K562 (cell line): ENCODE data around the gene MYRIP. TPM values are rescaled to one million over a fixed set of nuclear protein-coding genes. Genes with fewer than 3 reads are reported as not detected.

Source experiments
- ARHGAP35 ChIP-seq: fragments of 450-650 bp; IDR thresholded peaks from 2 replicates; pipeline ENCODE4 v1.6.1; 2018; ENCODE audit not compliant: partially characterized antibody
- KLF16 ChIP-seq: IDR thresholded peaks from 2 replicates; pipeline ENCODE4 v1.6.1; 2016; ENCODE audit warnings: antibody characterized with exemption
- MTA2 ChIP-seq: fragments of 450-650 bp; IDR thresholded peaks from 2 replicates; pipeline ENCODE4 v1.6.1; 2016; ENCODE audit warnings: low read depth
- NCOA6 ChIP-seq: fragments of 450-650 bp; IDR thresholded peaks from 2 replicates; pipeline ENCODE4 v1.6.1; 2017; ENCODE audit warnings: mild to moderate bottlenecking
- NFRKB ChIP-seq: fragments of 450-650 bp; IDR thresholded peaks from 2 replicates; pipeline ENCODE4 v1.6.1; 2016; ENCODE audit warnings: low read depth
- PTTG1 ChIP-seq: fragments of 450-650 bp; IDR thresholded peaks from 2 replicates; pipeline ENCODE4 v1.6.1; 2016; ENCODE audit warnings: low read depth, mild to moderate bottlenecking, missing genetic modification characterization, missing compliant biosample characterization
- RFX5 ChIP-seq: IDR thresholded peaks from 2 replicates; pipeline ENCODE4 v1.6.1; 2011; ENCODE audit warnings: low read depth, mild to moderate bottlenecking, improper control_type of control experiment, low read length
- SIN3B ChIP-seq: fragments of 450-650 bp; IDR thresholded peaks from 2 replicates; pipeline ENCODE4 v1.6.1; 2017; ENCODE audit warnings: low read depth, mild to moderate bottlenecking, moderate library complexity
- SNRNP70 ChIP-seq: fragments of 200-400 bp; formaldehyde crosslinking; optimal IDR thresholded peaks from 2 replicates; pipeline ENCODE3; 2017; ENCODE audit warnings: low read depth, low read length
- ZNF197 ChIP-seq: fragments of 200-800 bp; sonication (Bioruptor generic); IDR thresholded peaks from 2 replicates; pipeline ENCODE4 v1.6.1; 2016; ENCODE audit warnings: low read depth, missing genetic modification characterization, missing compliant biosample characterization
- polyA plus RNA-seq, 8 experiments: library from polyadenylated mRNA; depleted of rRNA in 4 of 8; stranded (reverse) in 5 of 8; unstranded in 3 of 8; fragments of >200 nt; fragmentation: Nextera tagmentation in 2 of 8; fragmentation: Illumina TruSeq in 1 of 8; extraction: Ambion mirVana in 2 of 8; extraction: Trizol in 1 of 8; gene quantifications; 2 replicates each; pipeline versions ENCODE4 v1.2.1 to v1.2.3, GENCODE V29; 2011 to 2014; ENCODE audit warnings: inconsistent platforms in 1 of 8, missing spikeins in 1 of 8
- total RNA-seq, 7 experiments: library from RNA; depleted of rRNA in 6 of 7; stranded (reverse); fragments of >200 nt in 6 of 7; fragmentation: Illumina TruSeq in 2 of 7; extraction: Trizol in 2 of 7; gene quantifications; 2 replicates each; pipeline versions ENCODE4 v1.2.1 to v1.2.3, GENCODE V29; 2011 to 2021; ENCODE audit warnings: low replicate concordance in 1 of 7
- TF ChIP-seq, protein P1 (sequence below): fragments of 450-650 bp; IDR thresholded peaks from 2 replicates; pipeline ENCODE4 v1.6.1; 2017; ENCODE audit warnings: antibody characterized with exemption, mild to moderate bottlenecking
- TF ChIP-seq, protein P2 (sequence below): fragments of 250-450 bp; sonication (Bioruptor Pico); IDR thresholded peaks from 2 replicates; pipeline ENCODE4 v1.4.0; 2020

Gene MYRIP
- total and polyA plus RNA-seq, 9 of the 15 experiments (the other 6 are each of a cell fraction or from before 2014, with no cell fraction given): 0.03 to 0.12 TPM; not detected in 7

DNA sequence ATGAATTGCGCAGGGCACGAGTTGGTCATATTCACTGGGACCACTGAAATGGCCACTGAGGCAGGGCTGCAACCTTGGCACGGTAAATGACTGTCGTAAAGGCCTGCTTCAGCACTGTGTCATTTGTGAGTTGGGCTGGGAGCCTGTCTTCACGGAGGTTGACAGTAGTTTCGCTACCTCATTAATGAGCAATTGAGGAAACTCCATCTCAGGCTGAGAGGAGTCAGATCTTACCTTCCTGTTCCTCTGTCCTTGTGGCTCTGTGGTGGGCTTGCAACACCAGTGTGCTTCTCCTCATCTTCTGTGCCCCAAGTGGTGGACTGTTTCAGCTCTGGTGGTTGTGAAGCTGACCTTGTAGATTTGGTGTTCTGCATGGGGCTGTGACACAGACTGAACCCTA lies 420.0 kb downstream of the MYRIP start (continued):
- TF ChIP-seq, protein P1, sequence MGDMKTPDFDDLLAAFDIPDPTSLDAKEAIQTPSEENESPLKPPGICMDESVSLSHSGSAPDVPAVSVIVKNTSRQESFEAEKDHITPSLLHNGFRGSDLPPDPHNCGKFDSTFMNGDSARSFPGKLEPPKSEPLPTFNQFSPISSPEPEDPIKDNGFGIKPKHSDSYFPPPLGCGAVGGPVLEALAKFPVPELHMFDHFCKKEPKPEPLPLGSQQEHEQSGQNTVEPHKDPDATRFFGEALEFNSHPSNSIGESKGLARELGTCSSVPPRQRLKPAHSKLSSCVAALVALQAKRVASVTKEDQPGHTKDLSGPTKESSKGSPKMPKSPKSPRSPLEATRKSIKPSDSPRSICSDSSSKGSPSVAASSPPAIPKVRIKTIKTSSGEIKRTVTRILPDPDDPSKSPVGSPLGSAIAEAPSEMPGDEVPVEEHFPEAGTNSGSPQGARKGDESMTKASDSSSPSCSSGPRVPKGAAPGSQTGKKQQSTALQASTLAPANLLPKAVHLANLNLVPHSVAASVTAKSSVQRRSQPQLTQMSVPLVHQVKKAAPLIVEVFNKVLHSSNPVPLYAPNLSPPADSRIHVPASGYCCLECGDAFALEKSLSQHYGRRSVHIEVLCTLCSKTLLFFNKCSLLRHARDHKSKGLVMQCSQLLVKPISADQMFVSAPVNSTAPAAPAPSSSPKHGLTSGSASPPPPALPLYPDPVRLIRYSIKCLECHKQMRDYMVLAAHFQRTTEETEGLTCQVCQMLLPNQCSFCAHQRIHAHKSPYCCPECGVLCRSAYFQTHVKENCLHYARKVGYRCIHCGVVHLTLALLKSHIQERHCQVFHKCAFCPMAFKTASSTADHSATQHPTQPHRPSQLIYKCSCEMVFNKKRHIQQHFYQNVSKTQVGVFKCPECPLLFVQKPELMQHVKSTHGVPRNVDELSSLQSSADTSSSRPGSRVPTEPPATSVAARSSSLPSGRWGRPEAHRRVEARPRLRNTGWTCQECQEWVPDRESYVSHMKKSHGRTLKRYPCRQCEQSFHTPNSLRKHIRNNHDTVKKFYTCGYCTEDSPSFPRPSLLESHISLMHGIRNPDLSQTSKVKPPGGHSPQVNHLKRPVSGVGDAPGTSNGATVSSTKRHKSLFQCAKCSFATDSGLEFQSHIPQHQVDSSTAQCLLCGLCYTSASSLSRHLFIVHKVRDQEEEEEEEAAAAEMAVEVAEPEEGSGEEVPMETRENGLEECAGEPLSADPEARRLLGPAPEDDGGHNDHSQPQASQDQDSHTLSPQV: no peak
- TF ChIP-seq, protein P2, sequence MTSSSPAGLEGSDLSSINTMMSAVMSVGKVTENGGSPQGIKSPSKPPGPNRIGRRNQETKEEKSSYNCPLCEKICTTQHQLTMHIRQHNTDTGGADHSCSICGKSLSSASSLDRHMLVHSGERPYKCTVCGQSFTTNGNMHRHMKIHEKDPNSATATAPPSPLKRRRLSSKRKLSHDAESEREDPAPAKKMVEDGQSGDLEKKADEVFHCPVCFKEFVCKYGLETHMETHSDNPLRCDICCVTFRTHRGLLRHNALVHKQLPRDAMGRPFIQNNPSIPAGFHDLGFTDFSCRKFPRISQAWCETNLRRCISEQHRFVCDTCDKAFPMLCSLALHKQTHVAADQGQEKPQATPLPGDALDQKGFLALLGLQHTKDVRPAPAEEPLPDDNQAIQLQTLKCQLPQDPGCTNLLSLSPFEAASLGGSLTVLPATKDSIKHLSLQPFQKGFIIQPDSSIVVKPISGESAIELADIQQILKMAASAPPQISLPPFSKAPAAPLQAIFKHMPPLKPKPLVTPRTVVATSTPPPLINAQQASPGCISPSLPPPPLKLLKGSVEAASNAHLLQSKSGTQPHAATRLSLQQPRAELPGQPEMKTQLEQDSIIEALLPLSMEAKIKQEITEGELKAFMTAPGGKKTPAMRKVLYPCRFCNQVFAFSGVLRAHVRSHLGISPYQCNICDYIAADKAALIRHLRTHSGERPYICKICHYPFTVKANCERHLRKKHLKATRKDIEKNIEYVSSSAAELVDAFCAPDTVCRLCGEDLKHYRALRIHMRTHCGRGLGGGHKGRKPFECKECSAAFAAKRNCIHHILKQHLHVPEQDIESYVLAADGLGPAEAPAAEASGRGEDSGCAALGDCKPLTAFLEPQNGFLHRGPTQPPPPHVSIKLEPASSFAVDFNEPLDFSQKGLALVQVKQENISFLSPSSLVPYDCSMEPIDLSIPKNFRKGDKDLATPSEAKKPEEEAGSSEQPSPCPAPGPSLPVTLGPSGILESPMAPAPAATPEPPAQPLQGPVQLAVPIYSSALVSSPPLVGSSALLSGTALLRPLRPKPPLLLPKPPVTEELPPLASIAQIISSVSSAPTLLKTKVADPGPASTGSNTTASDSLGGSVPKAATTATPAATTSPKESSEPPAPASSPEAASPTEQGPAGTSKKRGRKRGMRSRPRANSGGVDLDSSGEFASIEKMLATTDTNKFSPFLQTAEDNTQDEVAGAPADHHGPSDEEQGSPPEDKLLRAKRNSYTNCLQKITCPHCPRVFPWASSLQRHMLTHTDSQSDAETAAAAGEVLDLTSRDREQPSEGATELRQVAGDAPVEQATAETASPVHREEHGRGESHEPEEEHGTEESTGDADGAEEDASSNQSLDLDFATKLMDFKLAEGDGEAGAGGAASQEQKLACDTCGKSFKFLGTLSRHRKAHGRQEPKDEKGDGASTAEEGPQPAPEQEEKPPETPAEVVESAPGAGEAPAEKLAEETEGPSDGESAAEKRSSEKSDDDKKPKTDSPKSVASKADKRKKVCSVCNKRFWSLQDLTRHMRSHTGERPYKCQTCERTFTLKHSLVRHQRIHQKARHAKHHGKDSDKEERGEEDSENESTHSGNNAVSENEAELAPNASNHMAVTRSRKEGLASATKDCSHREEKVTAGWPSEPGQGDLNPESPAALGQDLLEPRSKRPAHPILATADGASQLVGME (CRISPR knock-in tag): no peak
- TF ChIP-seq NFRKB: no peak
- TF ChIP-seq ARHGAP35: no peak
- TF ChIP-seq RFX5: no peak
- no peak for TF ChIP-seq KLF16
- no peak for TF ChIP-seq MTA2
- TF ChIP-seq NCOA6: no peak
- TF ChIP-seq SIN3B: no peak
- no peak for TF ChIP-seq SNRNP70
- TF ChIP-seq ZNF197: no peak
- no peak for TF ChIP-seq PTTG1 (tag)
